Fibroblast of pulmonary artery (primary cell): ENCODE results near the gene BCDIN3D.
A peak's percentile ranks its signal among the peaks of the same experiment; 100 is the strongest.

ENCODE experiments used
- DNase-seq: peaks from one replicate; pipeline ENCODE4 v3.0.0-alpha.2; 2010; ENCODE audit warnings: low read depth
- H3K4me3 ChIP-seq: replicated peaks from 2 replicates; pipeline ENCODE4 v1.5.1; 2011; ENCODE audit warnings: low read depth, mild to moderate bottlenecking, control low read depth, low read length, moderate library complexity
- TF ChIP-seq, protein P1 (sequence below): IDR thresholded peaks from 2 replicates; pipeline ENCODE4 v1.5.1; 2011; ENCODE audit warnings: mild to moderate bottlenecking, control low read depth, low read length, inconsistent platforms; ENCODE audit errors: missing control alignments

BCDIN3D gene, protein sequence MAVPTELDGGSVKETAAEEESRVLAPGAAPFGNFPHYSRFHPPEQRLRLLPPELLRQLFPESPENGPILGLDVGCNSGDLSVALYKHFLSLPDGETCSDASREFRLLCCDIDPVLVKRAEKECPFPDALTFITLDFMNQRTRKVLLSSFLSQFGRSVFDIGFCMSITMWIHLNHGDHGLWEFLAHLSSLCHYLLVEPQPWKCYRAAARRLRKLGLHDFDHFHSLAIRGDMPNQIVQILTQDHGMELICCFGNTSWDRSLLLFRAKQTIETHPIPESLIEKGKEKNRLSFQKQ

DNA sequence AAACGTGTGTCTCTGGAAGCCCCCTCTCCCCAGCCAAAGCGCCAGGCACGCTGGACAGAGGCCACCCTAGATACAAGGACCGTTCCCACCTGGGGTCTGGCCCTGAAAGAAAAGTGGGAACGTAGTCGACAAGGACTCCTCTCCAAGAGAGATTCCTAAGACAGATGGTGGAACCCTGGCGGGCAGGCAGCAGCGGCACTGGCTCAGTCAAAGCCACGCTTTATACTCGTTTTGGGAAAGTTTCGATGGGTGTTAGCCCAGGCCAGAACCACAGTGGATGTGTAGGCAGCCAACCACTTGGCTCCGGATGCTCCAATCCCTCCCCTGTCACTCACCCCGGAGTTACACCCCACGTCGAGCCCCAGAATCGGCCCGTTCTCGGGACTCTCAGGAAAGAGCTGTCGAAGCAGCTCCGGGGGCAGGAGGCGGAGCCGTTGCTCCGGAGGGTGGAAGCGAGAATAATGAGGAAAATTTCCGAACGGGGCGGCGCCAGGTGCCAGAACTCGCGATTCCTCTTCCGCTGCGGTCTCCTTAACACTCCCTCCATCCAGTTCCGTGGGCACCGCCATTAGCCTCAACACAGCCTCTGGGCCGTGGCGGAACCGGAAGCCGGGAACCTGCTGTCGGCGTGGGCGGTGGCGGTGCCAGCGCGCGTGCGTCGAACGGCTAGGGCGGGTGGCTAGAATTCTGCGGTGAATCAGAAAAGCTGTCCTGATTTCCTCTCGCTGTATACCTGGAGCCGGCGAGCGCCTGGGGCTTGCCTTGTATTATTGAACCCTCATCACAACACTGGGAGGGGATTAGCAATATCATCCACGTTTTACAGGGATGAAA lies at the start of gene BCDIN3D:
BCDIN3D (minus strand) TSS at position 588 of the 834 bp plus-strand sequence; CDS start at position 569, 19 bp downstream.
- peak; percentile 93 for DNase-seq
- TF ChIP-seq, protein P1, sequence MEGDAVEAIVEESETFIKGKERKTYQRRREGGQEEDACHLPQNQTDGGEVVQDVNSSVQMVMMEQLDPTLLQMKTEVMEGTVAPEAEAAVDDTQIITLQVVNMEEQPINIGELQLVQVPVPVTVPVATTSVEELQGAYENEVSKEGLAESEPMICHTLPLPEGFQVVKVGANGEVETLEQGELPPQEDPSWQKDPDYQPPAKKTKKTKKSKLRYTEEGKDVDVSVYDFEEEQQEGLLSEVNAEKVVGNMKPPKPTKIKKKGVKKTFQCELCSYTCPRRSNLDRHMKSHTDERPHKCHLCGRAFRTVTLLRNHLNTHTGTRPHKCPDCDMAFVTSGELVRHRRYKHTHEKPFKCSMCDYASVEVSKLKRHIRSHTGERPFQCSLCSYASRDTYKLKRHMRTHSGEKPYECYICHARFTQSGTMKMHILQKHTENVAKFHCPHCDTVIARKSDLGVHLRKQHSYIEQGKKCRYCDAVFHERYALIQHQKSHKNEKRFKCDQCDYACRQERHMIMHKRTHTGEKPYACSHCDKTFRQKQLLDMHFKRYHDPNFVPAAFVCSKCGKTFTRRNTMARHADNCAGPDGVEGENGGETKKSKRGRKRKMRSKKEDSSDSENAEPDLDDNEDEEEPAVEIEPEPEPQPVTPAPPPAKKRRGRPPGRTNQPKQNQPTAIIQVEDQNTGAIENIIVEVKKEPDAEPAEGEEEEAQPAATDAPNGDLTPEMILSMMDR, result no peak
- H3K4me3 ChIP-seq, result peak within 1 kb of the TSS; percentile 86

DNA sequence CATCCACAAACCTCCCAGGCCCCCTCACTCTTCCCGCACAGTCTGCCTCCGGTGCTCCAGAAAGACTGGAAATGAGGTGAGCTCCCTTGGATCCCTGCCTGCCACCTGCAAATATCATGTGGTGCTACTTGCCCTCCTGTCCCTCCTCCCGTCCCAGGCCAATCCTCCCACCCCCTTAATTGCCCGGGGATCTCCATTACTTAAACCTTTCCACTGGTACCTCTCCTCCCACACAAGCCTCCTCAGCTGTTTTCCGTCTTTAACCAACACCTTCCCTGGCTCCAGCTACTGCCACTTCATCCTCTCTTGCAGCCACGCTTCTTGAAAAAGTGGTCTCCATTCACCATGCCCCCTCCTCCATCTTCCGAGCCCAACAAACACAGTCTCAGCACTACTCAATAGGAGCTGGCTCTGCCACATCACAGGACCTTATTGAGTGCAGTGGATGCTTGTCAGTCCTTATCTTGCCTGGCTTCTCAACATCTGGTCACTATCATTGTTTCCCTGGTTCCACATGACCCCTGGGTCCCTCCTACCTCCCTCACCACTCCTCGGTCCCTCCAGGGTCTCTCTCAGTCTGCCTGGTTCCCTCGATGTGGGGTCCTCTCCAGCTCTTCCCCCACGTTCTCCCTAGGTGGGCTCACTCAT lies 49.3 kb upstream of the BCDIN3D start:
- TF ChIP-seq, protein P1, result no peak
- no peak overlapping the region for H3K4me3 ChIP-seq
- DNase-seq, result no peak

DNA sequence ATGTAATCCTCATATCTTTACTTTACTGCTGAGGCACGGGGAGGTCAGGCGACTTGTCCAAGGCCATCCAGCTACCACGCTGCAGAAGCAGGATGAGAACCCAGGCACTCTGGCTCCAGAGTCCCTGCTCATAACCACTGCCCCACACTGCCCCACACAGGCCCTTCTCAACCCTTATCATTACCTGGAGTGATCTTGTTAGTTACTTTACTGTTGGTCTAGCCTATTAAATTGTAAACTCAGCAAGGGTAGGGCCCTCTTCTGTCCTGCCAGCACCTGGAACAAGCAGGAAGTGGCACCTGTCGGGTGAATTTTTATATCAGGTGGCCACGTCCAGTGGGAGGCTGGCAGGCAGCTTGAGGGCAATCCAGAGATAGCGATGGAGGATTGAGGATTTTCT lies 48.6 kb upstream of the BCDIN3D start:
- TF ChIP-seq, protein P1, result no peak
- no peak for DNase-seq

DNA sequence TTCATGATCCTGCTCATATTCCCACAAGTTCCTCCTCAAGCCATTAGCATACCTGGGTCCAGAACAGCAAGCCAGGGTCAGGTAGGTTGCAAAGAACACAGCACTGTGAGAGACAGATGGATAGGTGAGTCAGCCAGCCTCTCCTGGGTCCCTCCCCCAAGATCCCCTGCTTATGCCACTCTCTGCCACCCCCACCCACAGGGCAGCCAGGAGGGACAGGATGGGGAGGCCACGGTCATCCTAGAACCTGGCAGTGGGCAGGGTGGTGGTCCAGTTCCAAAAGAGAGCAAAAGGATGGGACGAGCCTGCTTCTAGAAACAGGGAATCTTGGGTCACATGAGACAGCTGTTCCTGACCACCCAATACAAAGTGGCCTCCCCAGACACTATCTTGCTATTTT lies 48.1 kb upstream of the BCDIN3D start:
- TF ChIP-seq, protein P1, result no peak
- H3K4me3 ChIP-seq, result no peak overlapping the region
- no peak for DNase-seq

More for the DNA sequence above, 48.6 kb upstream of the BCDIN3D start:
- no peak overlapping the region for H3K4me3 ChIP-seq

DNA sequence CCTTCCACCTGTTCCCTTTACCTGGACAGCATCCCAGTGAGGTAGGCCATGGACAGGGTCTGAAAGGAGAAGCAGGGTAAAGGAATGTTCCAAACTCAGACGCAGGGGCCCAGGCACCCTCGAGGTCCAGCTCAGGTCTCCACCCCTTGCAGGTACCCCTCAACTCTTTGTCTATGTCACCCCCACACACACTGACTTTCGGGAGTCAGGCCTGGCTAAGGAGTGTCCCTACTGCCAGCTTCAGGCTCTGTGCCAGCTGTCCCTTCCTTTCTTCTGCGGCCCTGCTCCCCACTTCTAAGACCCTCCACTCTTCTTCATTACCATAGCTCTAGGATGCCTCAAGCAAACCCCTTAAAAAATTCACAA lies 47.2 kb upstream of the BCDIN3D start:
- TF ChIP-seq, protein P1, result no peak
- H3K4me3 ChIP-seq, result no peak overlapping the region
- DNase-seq, result no peak

DNA sequence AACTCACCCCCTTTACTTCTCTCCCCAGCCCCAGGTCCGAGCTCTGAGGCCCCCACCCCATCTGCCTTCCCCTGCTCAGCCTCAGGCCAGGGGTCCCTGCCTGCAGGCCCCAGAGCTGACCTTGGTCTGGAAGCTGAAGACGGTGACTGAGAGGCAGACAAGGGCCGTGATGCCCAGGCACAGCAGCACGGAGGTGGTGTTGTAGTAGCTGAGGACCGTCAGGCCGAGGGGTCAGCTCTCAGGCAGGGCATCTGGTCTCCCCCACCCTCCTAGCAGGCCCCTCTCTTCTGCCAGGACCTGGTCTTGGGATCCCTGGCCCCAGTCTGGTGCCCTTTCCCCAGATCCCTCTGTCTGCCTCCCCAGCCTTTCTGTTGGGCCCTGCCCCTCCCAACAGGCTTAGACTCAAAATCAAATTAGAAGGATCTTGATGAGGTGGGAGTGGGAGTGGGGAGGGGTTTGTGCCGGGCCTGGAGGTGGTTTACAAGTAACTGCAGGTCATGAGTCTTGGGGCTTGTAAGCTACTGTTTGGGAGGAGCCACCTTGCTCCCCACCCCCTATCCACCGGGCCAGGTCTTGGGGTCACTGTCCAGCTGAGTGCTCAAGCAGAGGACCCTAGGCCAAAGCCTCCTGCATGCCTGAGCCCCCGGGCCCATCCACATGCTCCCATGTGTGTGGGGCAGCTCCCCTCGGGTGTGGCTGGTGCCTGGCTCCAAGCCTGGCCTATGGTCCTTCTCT lies 46.6 kb upstream of the BCDIN3D start:
- TF ChIP-seq, protein P1, result no peak
- H3K4me3 ChIP-seq, result no peak overlapping the region
- DNase-seq, result no peak
